ENCODE results near the gene DGUOK. TPM values are rescaled to one million over a fixed set of nuclear protein-coding genes. Genes with fewer than 3 reads are reported as not detected.

Gene DGUOK
- total and polyA plus RNA-seq, 2 donors (not counting 1 experiment from before 2014, with no cell fraction given): 54.3 to 93.7 TPM

DNA sequence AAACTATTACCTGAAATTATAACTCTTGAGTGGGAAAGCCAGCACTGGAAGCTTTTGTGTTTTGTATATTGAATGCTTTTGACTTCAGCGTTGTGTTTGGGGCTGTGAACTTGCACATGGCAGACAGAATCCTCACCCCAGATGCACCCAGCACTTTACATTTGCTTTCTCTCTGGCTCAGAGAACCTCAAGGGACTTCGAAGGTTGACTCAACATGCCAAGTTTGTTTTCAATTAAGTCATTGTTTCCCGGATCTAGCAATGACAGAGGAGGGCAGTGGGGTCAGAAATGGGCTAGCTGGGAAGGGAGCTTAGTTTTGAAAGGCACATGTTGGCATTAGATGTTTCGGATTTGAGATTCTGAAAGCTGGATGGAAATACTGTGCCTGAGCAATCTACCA, 80.4 kb downstream of the DGUOK start:
- DNase-seq (ENCODE audit: low read depth in 2 of 2): no peak
- Histone ChIP-seq H2AFZ (ENCODE audit: low read length) (no peak overlapping the region), H4K20me1 (ENCODE audit: control insufficient read depth, extremely low read depth, insufficient read depth, low read length) (no peaks in the 10 kb centered on the region), H3K36me3 (ENCODE audit: control insufficient read depth, insufficient read depth, low read length) (no peaks in the 10 kb centered on the region), H3K9me3 (ENCODE audit: control insufficient read depth, insufficient read depth, low read depth, low read length) (no peaks in the 10 kb centered on the region), H3K79me2 (ENCODE audit: control insufficient read depth, insufficient read depth, low read length) (peaks cover 9% of the 10 kb centered on the region), H3K4me1 (ENCODE audit: control insufficient read depth, extremely low read depth, insufficient read depth, low read length) (peaks cover 29% of the 10 kb centered on the region), H3K27ac (ENCODE audit: insufficient read depth, low read length) (no peak overlapping the region), H3K9ac (ENCODE audit: insufficient read depth, low read length) (no peak overlapping the region), H3K4me3 (replicated peaks in 1 of 4; ENCODE audit: control extremely low read depth in 1 of 4, insufficient read depth in 1 of 4, low read depth in 3 of 4, low read length in 4 of 4) (no peak overlapping the region), H3K27me3 (ENCODE audit: control insufficient read depth, insufficient read depth, low read length) (no peaks in the 10 kb centered on the region), H3K4me2 (ENCODE audit: extremely low read depth, insufficient read depth, low read length) (no peak overlapping the region)
- TF ChIP-seq CTCF (conservative IDR thresholded peaks at IDR 0.05 in 1 of 2, IDR thresholded peaks at IDR 0.05 in 1 of 2; ENCODE audit: low read depth in 1 of 2, low read length in 2 of 2) (no peak), EZH2 (IDR thresholded peaks at IDR 0.05; ENCODE audit: low read length, missing control alignments) (no peak)

DNA sequence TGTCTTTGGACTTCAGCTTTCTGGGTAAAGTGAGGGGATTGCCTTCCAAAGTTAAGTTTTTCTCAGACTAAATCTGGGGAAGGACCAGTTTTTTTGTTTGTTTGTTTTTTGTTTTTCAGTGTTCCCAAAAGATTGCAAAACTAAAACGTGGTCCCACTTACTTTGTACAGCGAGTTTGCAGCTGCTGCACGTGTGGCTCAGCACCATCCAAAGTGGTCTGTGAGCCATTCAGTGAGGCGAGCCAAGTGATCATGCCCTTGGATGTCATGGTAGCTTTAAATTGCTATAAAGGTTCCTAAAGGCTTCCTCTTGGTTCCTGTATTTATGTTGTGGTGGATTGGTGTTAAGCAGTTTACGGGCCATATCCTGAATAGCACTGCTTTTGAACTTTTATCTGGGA, 81.0 kb downstream of the DGUOK start:
- Histone ChIP-seq H2AFZ (ENCODE audit: low read length) (no peak overlapping the region), H3K9ac (ENCODE audit: insufficient read depth, low read length) (no peak overlapping the region), H4K20me1 (ENCODE audit: control insufficient read depth, extremely low read depth, insufficient read depth, low read length) (no peaks in the 10 kb centered on the region), H3K27me3 (ENCODE audit: control insufficient read depth, insufficient read depth, low read length) (no peaks in the 10 kb centered on the region), H3K4me1 (ENCODE audit: control insufficient read depth, extremely low read depth, insufficient read depth, low read length) (peaks cover 29% of the 10 kb centered on the region), H3K79me2 (ENCODE audit: control insufficient read depth, insufficient read depth, low read length) (peaks cover 9% of the 10 kb centered on the region), H3K4me2 (ENCODE audit: extremely low read depth, insufficient read depth, low read length) (no peak overlapping the region), H3K27ac (ENCODE audit: insufficient read depth, low read length) (no peak overlapping the region), H3K9me3 (ENCODE audit: control insufficient read depth, insufficient read depth, low read depth, low read length) (no peaks in the 10 kb centered on the region), H3K36me3 (ENCODE audit: control insufficient read depth, insufficient read depth, low read length) (no peaks in the 10 kb centered on the region), H3K4me3 (replicated peaks in 1 of 4; ENCODE audit: control extremely low read depth in 1 of 4, insufficient read depth in 1 of 4, low read depth in 3 of 4, low read length in 4 of 4) (no peak overlapping the region)
- DNase-seq (ENCODE audit: low read depth in 2 of 2): no peak
- TF ChIP-seq EZH2 (IDR thresholded peaks at IDR 0.05; ENCODE audit: low read length, missing control alignments) (no peak), CTCF (conservative IDR thresholded peaks at IDR 0.05 in 1 of 2, IDR thresholded peaks at IDR 0.05 in 1 of 2; ENCODE audit: low read depth in 1 of 2, low read length in 2 of 2) (no peak)

Other genes with a start within 250 kb of the DGUOK start
- 16.5 and 19.5 TPM in 2 replicates for gene TPRKB, start 189.5 kb upstream of the DGUOK start, total RNA-seq
- gene TPRKB, start 189.5 kb upstream of the DGUOK start, polyA plus RNA-seq: 26.8 and 36.5 TPM in 2 replicates
- 24.9 and 31.7 TPM in 2 replicates for gene DUSP11, start 146.8 kb upstream of the DGUOK start, total RNA-seq
- gene DUSP11, start 146.8 kb upstream of the DGUOK start, polyA plus RNA-seq: 36.1 and 38.0 TPM in 2 replicates
- not detected in 2 replicates for gene C2orf78, start 142.7 kb upstream of the DGUOK start, total RNA-seq
- not detected in 2 replicates for gene C2orf78, start 142.7 kb upstream of the DGUOK start, polyA plus RNA-seq
- gene STAMBP, start 97.9 kb upstream of the DGUOK start, total RNA-seq: 23.3 and 23.6 TPM in 2 replicates
- 38.2 and 44.2 TPM in 2 replicates for gene STAMBP, start 97.9 kb upstream of the DGUOK start, polyA plus RNA-seq
- gene ACTG2, start 33.9 kb upstream of the DGUOK start, total RNA-seq: 4.1 TPM in 2 replicates
- gene ACTG2, start 33.9 kb upstream of the DGUOK start, polyA plus RNA-seq: 107 and 600 TPM in 2 replicates
- 2.6 and 3.1 TPM in 2 replicates for gene TET3, start 58.0 kb downstream of the DGUOK start, total RNA-seq
- gene TET3, start 58.0 kb downstream of the DGUOK start, polyA plus RNA-seq: 1.6 and 2.1 TPM in 2 replicates
- gene BOLA3, start 221.0 kb downstream of the DGUOK start, total RNA-seq: 19.5 and 28.2 TPM in 2 replicates
- 48.8 and 55.7 TPM in 2 replicates for gene BOLA3, start 221.0 kb downstream of the DGUOK start, polyA plus RNA-seq

Data from fibroblast of lung (primary cell).